ENCODE results near the gene ANKRD31. TPM values are rescaled to one million over a fixed set of nuclear protein-coding genes. Genes with fewer than 3 reads are reported as not detected.

ANKRD31 gene, protein sequence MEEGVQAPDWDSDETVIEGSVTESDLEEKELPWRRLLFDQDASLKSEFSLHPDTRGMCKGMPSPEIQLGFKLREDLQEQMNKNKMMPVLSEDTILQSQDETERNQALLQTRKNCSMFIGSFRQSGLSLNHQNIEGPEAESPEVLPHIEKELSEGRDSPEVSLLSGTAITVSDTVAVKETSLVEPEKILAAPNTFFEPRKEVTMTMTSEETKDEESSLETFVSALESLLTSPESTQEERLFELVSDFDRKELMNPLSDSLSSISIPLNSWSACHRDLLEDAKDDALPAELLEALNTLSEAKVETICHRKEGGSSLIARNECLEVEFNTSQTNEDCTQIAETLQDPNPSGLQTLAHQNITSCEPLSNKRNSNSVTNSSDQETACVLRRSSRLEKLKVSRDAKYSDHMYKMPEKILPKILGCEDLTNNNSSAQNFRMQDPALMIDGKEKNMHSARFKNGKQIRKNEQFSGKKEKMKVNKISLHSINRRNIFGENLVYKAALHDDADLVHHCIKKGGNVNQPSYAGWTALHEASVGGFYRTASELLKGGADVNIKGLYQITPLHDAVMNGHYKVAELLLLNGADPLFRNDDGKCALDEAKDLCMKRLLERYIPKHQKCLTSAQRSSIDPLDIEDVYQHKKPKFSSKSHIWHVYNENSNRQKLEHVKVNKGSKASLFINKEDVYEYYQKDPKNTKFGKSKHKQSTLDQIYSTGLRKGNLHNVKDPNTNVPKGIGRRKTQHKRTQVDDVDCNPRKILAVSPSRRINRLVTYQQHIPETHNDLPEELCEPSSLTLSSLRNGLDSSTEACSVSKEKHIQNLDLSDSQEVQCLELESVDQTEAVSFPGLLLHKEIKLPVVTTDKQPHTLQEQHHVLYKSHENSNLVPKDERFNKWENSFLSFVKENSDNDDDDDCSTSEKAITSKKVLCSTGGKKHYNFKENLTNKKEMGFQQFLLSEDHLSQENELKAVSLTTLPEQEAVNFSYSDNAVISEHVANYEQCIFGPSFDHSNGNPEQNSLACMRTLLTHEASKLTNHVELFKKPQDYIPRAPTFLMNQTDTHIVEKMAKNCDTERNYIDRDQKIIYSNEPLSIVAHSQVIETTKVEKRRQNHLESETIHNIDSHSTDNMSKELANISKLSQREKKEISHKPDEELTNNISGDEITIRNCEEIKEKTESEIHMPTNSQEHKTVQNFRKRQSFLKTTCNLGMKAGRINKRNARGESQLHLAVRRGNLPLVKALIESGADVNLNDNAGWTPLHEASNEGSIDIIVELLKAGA (N-terminal part only)
- total RNA-seq (2021) = 0.09 to 0.18 TPM (median 0.09 TPM) in 3 replicates
- percentile 23 among the genes with signal in this experiment for Bru-seq, nascent RNA
- long read RNA-seq, experiment 1 = 0 reads
- long read RNA-seq, experiment 2 = 0 reads
- long read RNA-seq, experiment 3 = 0 reads

DNA sequence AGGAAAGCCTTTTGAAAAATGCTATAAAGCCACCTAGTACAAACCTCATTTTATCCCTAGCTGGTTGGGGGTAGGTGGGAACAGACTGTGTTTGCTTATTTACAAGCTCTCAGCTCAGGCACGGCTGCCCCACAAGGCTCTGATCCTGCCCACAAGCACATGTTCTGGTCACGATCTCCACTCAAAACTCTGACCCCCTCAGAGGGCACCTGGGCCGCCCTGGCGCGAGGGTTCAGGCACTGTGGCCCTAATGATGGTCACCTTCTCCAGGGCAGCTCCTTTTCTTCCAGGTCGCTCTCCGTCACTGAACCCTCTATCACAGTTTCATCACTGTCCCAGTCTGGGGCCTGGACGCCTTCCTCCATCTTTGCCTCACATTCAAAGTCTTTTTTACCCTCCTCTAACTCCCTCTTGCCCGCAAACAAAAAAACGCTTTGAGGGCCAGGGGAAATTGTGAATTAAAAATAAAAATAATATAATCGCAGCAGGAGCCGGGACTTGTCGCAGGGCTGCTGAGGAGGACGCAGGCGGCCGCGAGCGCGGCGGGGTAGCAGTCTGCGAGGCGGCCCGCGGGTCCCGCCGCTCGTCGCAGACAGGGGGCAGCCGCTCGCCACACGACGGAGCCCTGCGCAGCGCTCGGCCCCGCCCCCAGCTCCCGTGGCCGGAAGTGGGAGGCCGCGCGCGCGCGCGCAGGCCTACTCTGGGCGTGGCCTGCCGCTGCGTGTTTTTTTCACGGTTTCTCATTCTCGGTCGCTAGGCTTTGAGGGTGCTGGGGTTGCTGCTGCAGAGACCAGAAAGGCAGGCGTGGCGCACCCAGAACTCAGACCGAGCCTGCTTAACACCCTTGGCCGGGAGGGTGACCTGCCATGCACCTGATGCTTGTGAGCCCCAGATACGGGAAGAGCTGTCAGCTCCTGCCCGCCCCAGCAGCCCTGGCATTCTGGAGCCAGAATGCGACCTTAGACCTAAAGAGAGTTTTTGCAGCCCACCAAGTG lies at the start of gene ANKRD31:
TSS of gene ANKRD31 (minus strand) at position 557 of the 995 bp plus-strand sequence. CDS start at position 365, 192 bp downstream.
- Mint-ChIP-seq H3K36me3 (no peaks in the 10 kb centered on the region), H3K27ac (peak within 1 kb of the TSS; percentile 91), H3K4me3 (peak within 1 kb of the TSS; percentile 78), H3K27me3 (ENCODE audit: low read depth) (no peaks in the 10 kb centered on the region), H3K9me3 (no peaks in the 10 kb centered on the region), H3K4me1 (peaks cover 36% of the 10 kb centered on the region)
- peak; percentile 91 for ATAC-seq
- POLR2A ChIA-PET = interaction anchor here (1.3 to 2.5 kb wide), 5 partner anchors 101 to 1285 kb away, joined by 3 to 22 read pairs (median 3); partner anchors contain the start of genes GCNT4 and HMGCR
- DNase-seq (ENCODE audit: low spot score) = peak; percentile 76
- CTCF ChIA-PET = interaction anchor here (0.7 to 3.7 kb wide), 34 partner anchors 9 to 552 kb away, joined by 3 to 62 read pairs (median 4); partner anchors contain the start of genes GCNT4, HEXB and HMGCR
- no peak for TF ChIP-seq NR1H2 (CRISPR knock-in tag; IDR thresholded peaks at IDR 0.05)
- no peak for TF ChIP-seq SMAD4 (CRISPR knock-in tag; IDR thresholded peaks at IDR 0.05)
- TF ChIP-seq ZNF121 (CRISPR knock-in tag; IDR thresholded peaks at IDR 0.05) = no peak
- TF ChIP-seq, protein P1, sequence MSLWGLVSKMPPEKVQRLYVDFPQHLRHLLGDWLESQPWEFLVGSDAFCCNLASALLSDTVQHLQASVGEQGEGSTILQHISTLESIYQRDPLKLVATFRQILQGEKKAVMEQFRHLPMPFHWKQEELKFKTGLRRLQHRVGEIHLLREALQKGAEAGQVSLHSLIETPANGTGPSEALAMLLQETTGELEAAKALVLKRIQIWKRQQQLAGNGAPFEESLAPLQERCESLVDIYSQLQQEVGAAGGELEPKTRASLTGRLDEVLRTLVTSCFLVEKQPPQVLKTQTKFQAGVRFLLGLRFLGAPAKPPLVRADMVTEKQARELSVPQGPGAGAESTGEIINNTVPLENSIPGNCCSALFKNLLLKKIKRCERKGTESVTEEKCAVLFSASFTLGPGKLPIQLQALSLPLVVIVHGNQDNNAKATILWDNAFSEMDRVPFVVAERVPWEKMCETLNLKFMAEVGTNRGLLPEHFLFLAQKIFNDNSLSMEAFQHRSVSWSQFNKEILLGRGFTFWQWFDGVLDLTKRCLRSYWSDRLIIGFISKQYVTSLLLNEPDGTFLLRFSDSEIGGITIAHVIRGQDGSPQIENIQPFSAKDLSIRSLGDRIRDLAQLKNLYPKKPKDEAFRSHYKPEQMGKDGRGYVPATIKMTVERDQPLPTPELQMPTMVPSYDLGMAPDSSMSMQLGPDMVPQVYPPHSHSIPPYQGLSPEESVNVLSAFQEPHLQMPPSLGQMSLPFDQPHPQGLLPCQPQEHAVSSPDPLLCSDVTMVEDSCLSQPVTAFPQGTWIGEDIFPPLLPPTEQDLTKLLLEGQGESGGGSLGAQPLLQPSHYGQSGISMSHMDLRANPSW (CRISPR knock-in tag; conservative IDR thresholded peaks at IDR 0.05; ENCODE audit: low read depth) = no peak
- TF ChIP-seq GABPB1 (CRISPR knock-in tag; IDR thresholded peaks at IDR 0.05) = peak; percentile 38; the same call in 1 of the 2 replicates
- TF ChIP-seq PRRX2 (CRISPR knock-in tag; IDR thresholded peaks at IDR 0.05) = no peak
- TF ChIP-seq IRF2 (CRISPR knock-in tag; IDR thresholded peaks at IDR 0.05; ENCODE audit: borderline replicate concordance, low read depth) = no peak
- TF ChIP-seq, protein P2, sequence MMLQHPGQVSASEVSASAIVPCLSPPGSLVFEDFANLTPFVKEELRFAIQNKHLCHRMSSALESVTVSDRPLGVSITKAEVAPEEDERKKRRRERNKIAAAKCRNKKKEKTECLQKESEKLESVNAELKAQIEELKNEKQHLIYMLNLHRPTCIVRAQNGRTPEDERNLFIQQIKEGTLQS (CRISPR knock-in tag; conservative IDR thresholded peaks at IDR 0.05) = no peak
- TF ChIP-seq, protein P3, sequence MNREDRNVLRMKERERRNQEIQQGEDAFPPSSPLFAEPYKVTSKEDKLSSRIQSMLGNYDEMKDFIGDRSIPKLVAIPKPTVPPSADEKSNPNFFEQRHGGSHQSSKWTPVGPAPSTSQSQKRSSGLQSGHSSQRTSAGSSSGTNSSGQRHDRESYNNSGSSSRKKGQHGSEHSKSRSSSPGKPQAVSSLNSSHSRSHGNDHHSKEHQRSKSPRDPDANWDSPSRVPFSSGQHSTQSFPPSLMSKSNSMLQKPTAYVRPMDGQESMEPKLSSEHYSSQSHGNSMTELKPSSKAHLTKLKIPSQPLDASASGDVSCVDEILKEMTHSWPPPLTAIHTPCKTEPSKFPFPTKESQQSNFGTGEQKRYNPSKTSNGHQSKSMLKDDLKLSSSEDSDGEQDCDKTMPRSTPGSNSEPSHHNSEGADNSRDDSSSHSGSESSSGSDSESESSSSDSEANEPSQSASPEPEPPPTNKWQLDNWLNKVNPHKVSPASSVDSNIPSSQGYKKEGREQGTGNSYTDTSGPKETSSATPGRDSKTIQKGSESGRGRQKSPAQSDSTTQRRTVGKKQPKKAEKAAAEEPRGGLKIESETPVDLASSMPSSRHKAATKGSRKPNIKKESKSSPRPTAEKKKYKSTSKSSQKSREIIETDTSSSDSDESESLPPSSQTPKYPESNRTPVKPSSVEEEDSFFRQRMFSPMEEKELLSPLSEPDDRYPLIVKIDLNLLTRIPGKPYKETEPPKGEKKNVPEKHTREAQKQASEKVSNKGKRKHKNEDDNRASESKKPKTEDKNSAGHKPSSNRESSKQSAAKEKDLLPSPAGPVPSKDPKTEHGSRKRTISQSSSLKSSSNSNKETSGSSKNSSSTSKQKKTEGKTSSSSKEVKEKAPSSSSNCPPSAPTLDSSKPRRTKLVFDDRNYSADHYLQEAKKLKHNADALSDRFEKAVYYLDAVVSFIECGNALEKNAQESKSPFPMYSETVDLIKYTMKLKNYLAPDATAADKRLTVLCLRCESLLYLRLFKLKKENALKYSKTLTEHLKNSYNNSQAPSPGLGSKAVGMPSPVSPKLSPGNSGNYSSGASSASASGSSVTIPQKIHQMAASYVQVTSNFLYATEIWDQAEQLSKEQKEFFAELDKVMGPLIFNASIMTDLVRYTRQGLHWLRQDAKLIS (CRISPR knock-in tag; IDR thresholded peaks at IDR 0.05; ENCODE audit: borderline replicate concordance) = no peak
- no peak for TF ChIP-seq ZNF219 (CRISPR knock-in tag; IDR thresholded peaks at IDR 0.05; ENCODE audit: borderline replicate concordance)
- TF ChIP-seq, protein P4, sequence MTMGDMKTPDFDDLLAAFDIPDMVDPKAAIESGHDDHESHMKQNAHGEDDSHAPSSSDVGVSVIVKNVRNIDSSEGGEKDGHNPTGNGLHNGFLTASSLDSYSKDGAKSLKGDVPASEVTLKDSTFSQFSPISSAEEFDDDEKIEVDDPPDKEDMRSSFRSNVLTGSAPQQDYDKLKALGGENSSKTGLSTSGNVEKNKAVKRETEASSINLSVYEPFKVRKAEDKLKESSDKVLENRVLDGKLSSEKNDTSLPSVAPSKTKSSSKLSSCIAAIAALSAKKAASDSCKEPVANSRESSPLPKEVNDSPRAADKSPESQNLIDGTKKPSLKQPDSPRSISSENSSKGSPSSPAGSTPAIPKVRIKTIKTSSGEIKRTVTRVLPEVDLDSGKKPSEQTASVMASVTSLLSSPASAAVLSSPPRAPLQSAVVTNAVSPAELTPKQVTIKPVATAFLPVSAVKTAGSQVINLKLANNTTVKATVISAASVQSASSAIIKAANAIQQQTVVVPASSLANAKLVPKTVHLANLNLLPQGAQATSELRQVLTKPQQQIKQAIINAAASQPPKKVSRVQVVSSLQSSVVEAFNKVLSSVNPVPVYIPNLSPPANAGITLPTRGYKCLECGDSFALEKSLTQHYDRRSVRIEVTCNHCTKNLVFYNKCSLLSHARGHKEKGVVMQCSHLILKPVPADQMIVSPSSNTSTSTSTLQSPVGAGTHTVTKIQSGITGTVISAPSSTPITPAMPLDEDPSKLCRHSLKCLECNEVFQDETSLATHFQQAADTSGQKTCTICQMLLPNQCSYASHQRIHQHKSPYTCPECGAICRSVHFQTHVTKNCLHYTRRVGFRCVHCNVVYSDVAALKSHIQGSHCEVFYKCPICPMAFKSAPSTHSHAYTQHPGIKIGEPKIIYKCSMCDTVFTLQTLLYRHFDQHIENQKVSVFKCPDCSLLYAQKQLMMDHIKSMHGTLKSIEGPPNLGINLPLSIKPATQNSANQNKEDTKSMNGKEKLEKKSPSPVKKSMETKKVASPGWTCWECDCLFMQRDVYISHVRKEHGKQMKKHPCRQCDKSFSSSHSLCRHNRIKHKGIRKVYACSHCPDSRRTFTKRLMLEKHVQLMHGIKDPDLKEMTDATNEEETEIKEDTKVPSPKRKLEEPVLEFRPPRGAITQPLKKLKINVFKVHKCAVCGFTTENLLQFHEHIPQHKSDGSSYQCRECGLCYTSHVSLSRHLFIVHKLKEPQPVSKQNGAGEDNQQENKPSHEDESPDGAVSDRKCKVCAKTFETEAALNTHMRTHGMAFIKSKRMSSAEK (CRISPR knock-in tag; IDR thresholded peaks at IDR 0.05; ENCODE audit: borderline replicate concordance) = no peak
- TF ChIP-seq EMX1 (CRISPR knock-in tag; IDR thresholded peaks at IDR 0.05) = no peak
- TF ChIP-seq ELF4 (CRISPR knock-in tag; IDR thresholded peaks at IDR 0.05; ENCODE audit: low read depth) = no peak
- no peak for TF ChIP-seq JUN (CRISPR knock-in tag; IDR thresholded peaks at IDR 0.05)
- TF ChIP-seq CREM (CRISPR knock-in tag; IDR thresholded peaks at IDR 0.05) = no peak; the same call in 1 of the 2 replicates
- TF ChIP-seq SMAD3 (CRISPR knock-in tag; IDR thresholded peaks at IDR 0.05; ENCODE audit: borderline replicate concordance) = no peak
- TF ChIP-seq GTF2I (CRISPR knock-in tag; conservative IDR thresholded peaks at IDR 0.05) = no peak

Data from WTC11 (cell line).